ENCODE data around the gene HERC3.

Gene HERC3

GRCh38 chr4:88659055-88659889 lies 67.0 kb downstream of the HERC3 start:
- DNase-seq (ENCODE audit: insufficient read length, low spot score) (no peak), FAIRE-seq (peak; percentile 93)
- peak; percentile 90 for TF ChIP-seq CTCF (IDR thresholded peaks at IDR 0.05; ENCODE audit: insufficient read depth, missing control alignments)

GRCh38 chr4:88659890-88660208 lies 67.6 kb downstream of the HERC3 start:
- no peak for TF ChIP-seq CTCF (IDR thresholded peaks at IDR 0.05; ENCODE audit: insufficient read depth, missing control alignments)
- no peak for DNase-seq (ENCODE audit: insufficient read length, low spot score)
- no peak for FAIRE-seq

- no peak for DNase-seq (ENCODE audit: insufficient read length, low spot score)
- FAIRE-seq, result no peak
- no peak for TF ChIP-seq CTCF (IDR thresholded peaks at IDR 0.05; ENCODE audit: insufficient read depth, missing control alignments)
These were observed 68.4 kb downstream of the HERC3 start for GRCh38 chr4:88660446-88661294.

- DNase-seq (ENCODE audit: insufficient read length, low spot score) (no peak), FAIRE-seq (no peak)
- TF ChIP-seq CTCF (IDR thresholded peaks at IDR 0.05; ENCODE audit: insufficient read depth, missing control alignments), result no peak
These were observed 69.5 kb downstream of the HERC3 start for GRCh38 chr4:88661739-88662138.

GRCh38 chr4:88672987-88673386 lies 80.7 kb downstream of the HERC3 start:
- FAIRE-seq (peak; percentile 29), DNase-seq (ENCODE audit: insufficient read length, low spot score) (no peak)
- peak; percentile 86 for TF ChIP-seq CTCF (IDR thresholded peaks at IDR 0.05; ENCODE audit: insufficient read depth, missing control alignments)

- FAIRE-seq, result no peak
- no peak for DNase-seq (ENCODE audit: insufficient read length, low spot score)
- no peak for TF ChIP-seq CTCF (IDR thresholded peaks at IDR 0.05; ENCODE audit: insufficient read depth, missing control alignments)
These were observed 81.6 kb downstream of the HERC3 start for GRCh38 chr4:88673886-88674285.

- FAIRE-seq, result no peak
- TF ChIP-seq CTCF (IDR thresholded peaks at IDR 0.05; ENCODE audit: insufficient read depth, missing control alignments), result no peak
- no peak for DNase-seq (ENCODE audit: insufficient read length, low spot score)
These were observed 82.3 kb downstream of the HERC3 start for GRCh38 chr4:88674565-88674964.
